Transverse colon (tissue), 4 donors: ENCODE measurements around the gene ZNF335. TPM values are rescaled to one million over a fixed set of nuclear protein-coding genes. Genes with fewer than 3 reads are reported as not detected.

Source experiments
- DNase-seq: peaks from one replicate; pipeline ENCODE4 v3.0.0-alpha.2; 2019
- H3K27ac ChIP-seq, 4 donors: fragments of 200-600 bp; sonication (generic); 2 replicates each; pipeline ENCODE4 v1.5.1; 2016 to 2018; ENCODE audit warnings: inconsistent platforms in 4 of 4
- H3K27me3 ChIP-seq: fragments of 200-600 bp; sonication (generic); 2 replicates; pipeline ENCODE4 v1.5.1; 2017; ENCODE audit warnings: inconsistent platforms
- H3K36me3 ChIP-seq, 4 donors: fragments of 200-600 bp; sonication (generic); 2 replicates each; pipeline ENCODE4 v1.5.1; 2017 to 2019; ENCODE audit warnings: inconsistent platforms in 4 of 4
- H3K4me1 ChIP-seq, 4 donors: fragments of 200-600 bp; sonication (generic); 2 replicates each; pipeline ENCODE4 v1.5.1; 2017 to 2020; ENCODE audit warnings: inconsistent platforms in 4 of 4
- H3K4me3 ChIP-seq, 4 donors: fragments of 200-600 bp; sonication (generic); 1 replicate in 1 of 4; 2 replicates in 3 of 4; pipeline versions ENCODE4 v1.5.1 to v1.6.1; 2017 to 2019; ENCODE audit warnings: inconsistent platforms in 4 of 4
- H3K9me3 ChIP-seq, 2 donors: fragments of 200-600 bp; sonication (generic); 2 replicates each; pipeline ENCODE4 v1.5.1; 2017 to 2019; ENCODE audit warnings: inconsistent platforms in 2 of 2
- CTCF ChIP-seq, 5 experiments: fragments of 200-600 bp in 3 of 5; fragments of 450-650 bp in 2 of 5; sonication (generic) in 3 of 5; IDR thresholded peaks; 1 replicate in 2 of 5; 2 replicates in 3 of 5; pipeline ENCODE4 v1.5.1; 2016 to 2017; ENCODE audit warnings: antibody characterized with exemption in 5 of 5, inconsistent platforms in 3 of 5, mild to moderate bottlenecking in 2 of 5, moderate library complexity in 1 of 5
- EP300 ChIP-seq: sonication (generic); formaldehyde crosslinking; IDR thresholded peaks from one replicate; pipeline ENCODE4 v1.6.1; 2017; ENCODE audit warnings: antibody characterized with exemption, low read depth
- POLR2A ChIP-seq: fragments of 450-650 bp; IDR thresholded peaks from one replicate; pipeline ENCODE4 v1.6.1; 2016; ENCODE audit warnings: antibody characterized with exemption, mild to moderate bottlenecking, moderate library complexity
- POLR2AphosphoS5 ChIP-seq, 3 donors: sonication (generic); formaldehyde crosslinking; IDR thresholded peaks; one replicate each; pipeline ENCODE4 v1.6.1; 2016; ENCODE audit warnings: antibody characterized with exemption in 3 of 3
- WGBS, 2 donors: methylation state at CpG; one replicate each; pipeline ENCODE4 v1.1.5; 2018; ENCODE audit warnings: low coverage in 1 of 2; 5-methylcytosine and 5-hydroxymethylcytosine counted together
- in situ Hi-C, 4 donors: fragments of 200-750 bp; cut with MboI; loops; one replicate each; pipeline versions ENCODE4 v1.15.0 to v1.15.1; 2017; ENCODE audit warnings: low sequenced_read_pairs in 3 of 4, low pct_ligation_motif_present in 1 of 4, low pct_unique_long_range_greater_than_20kb in 1 of 4
- intact Hi-C: fragments of 100-400 bp; cut with DNase I; formaldehyde crosslinking; loops from one replicate; pipeline ENCODE4 v1.15.1; 2023; ENCODE audit warnings: low total_unique reads
- total RNA-seq, 4 donors: library from RNA; depleted of rRNA; stranded (reverse); fragments of >200 nt; gene quantifications; one replicate each; pipeline ENCODE4 v1.1.0, GENCODE V29; 2016

The ZNF335 gene
- total RNA-seq, 4 donors from 2014 or later, result 27.0 to 80.0 (median 32.4) TPM

GRCh38 chr20:45968081-45968671 lies 3.8 kb downstream of the ZNF335 start:
- peaks cover 18 to 24% (median 22%) of the 10 kb centered on the region in 4 donors for H3K4me1 ChIP-seq
- no peaks in the 10 kb centered on the region for H3K27me3 ChIP-seq
- in situ Hi-C loops (loop anchor here in 2 of 4 donors (10.0 to 25.0 kb wide), 2 partner anchors 156 to 173 kb away; partner anchors contain the start of genes DNTTIP1 (in 1 of the 2), UBE2C (in 1 of the 2) and WFDC3 (in 1 of the 2)), intact Hi-C loops (no loop called here)
- no peak overlapping the region for H3K27ac ChIP-seq
- DNase-seq, result no peak
- TF ChIP-seq EP300 (no peak), POLR2A (no peak), CTCF (IDR thresholded peaks at IDR 0.05) (no peak), POLR2AphosphoS5 (IDR thresholded peaks at IDR 0.05) (no peak)
- H3K36me3 ChIP-seq, result peaks cover 0 to 41% (median 10%) of the 10 kb centered on the region in 4 donors
- H3K9me3 ChIP-seq, result no peaks in the 10 kb centered on the region
- H3K4me3 ChIP-seq, result no peak overlapping the region
- WGBS, 2 donors, result 96% methylated on average over 10 of the region's 10 CpGs; no CpG with 5 or more reads in 1 of the 2 donors

- H3K9me3 ChIP-seq, result no peaks in the 10 kb centered on the region
- peaks cover 14 to 21% (median 18%) of the 10 kb centered on the region in 4 donors for H3K4me1 ChIP-seq
- TF ChIP-seq CTCF (IDR thresholded peaks at IDR 0.05), result no peak
- no peak for TF ChIP-seq EP300
- TF ChIP-seq POLR2AphosphoS5 (IDR thresholded peaks at IDR 0.05), result no peak
- TF ChIP-seq POLR2A, result no peak
- H3K36me3 ChIP-seq, result peaks cover 0 to 43% (median 10%) of the 10 kb centered on the region in 4 donors
- DNase-seq, result no peak
- no peaks in the 10 kb centered on the region for H3K27me3 ChIP-seq
- H3K4me3 ChIP-seq, result no peak overlapping the region
- in situ Hi-C loops (loop anchor here in 2 of 4 donors (10.0 to 25.0 kb wide), 2 partner anchors 155 to 173 kb away; partner anchors contain the start of genes DNTTIP1 (in 1 of the 2), UBE2C (in 1 of the 2) and WFDC3 (in 1 of the 2)), intact Hi-C loops (no loop called here)
- H3K27ac ChIP-seq, result no peak overlapping the region
- WGBS, 2 donors, result 87% methylated on average over 13 of the region's 13 CpGs; no CpG with 5 or more reads in 1 of the 2 donors
Observed at GRCh38 chr20:45967551-45968080, 4.4 kb downstream of the ZNF335 start.

- Histone ChIP-seq H3K4me3 (no peak overlapping the region), H3K27ac (no peak overlapping the region), H3K4me1 (peaks cover 9 to 11% (median 10%) of the 10 kb centered on the region in 4 donors), H3K9me3 (no peaks in the 10 kb centered on the region), H3K36me3 (peaks cover 0 to 61% (median 14%) of the 10 kb centered on the region in 4 donors), H3K27me3 (no peaks in the 10 kb centered on the region)
- in situ Hi-C loops (loop anchor here in 2 of 4 donors (10.0 to 25.0 kb wide), 2 partner anchors 153 to 171 kb away; partner anchors contain the start of genes DNTTIP1 (in 1 of the 2), UBE2C (in 1 of the 2) and WFDC3 (in 1 of the 2)), intact Hi-C loops (no loop called here)
- DNase-seq, result no peak
- TF ChIP-seq EP300 (no peak), CTCF (IDR thresholded peaks at IDR 0.05) (no peak), POLR2AphosphoS5 (IDR thresholded peaks at IDR 0.05) (no peak), POLR2A (no peak)
- WGBS, 2 donors, result 79 to 83% methylated on average over 4 to 18 of the region's 18 CpGs
Observed at GRCh38 chr20:45965169-45966002, 6.6 kb downstream of the ZNF335 start.
